Endothelial cell of umbilical vein (primary cell): ENCODE measurements around the gene CDC42BPB. TPM values are rescaled to one million over a fixed set of nuclear protein-coding genes. Genes with fewer than 3 reads are reported as not detected.

Experiments
- BruUV-seq: library from RNA; stranded (reverse); fragments of 400-500 nt; replicated peaks from 2 replicates; lab custom pipeline; 2021; lab: Mats Ljungman, UMichigan
- CTCF ChIA-PET: fragments of 300-600, 350-600 bp; sonication (Branson Sonifier 250); formaldehyde crosslinking; loops from one replicate; lab custom pipeline; 2021; ENCODE audit warnings: antibody characterized with exemption, inconsistent platforms; lab: Charles Lee
- POLR2A ChIA-PET: fragments of 300-600, 350-600 bp; sonication (Branson Sonifier 250); formaldehyde crosslinking; loops from one replicate; lab custom pipeline; 2021; ENCODE audit warnings: antibody characterized with exemption, inconsistent platforms; lab: Charles Lee
- DNase-seq: peaks from one replicate; pipeline ENCODE4 v3.0.0-alpha.2; 2011; ENCODE audit warnings: low read depth, low spot score
- FAIRE-seq: peaks from 2 replicates; lab custom pipeline; 2011; peaks lifted over from hg19 to GRCh38; lab: Jason Lieb, UNC
- H2AFZ ChIP-seq: 2 replicates; pipeline ENCODE4 v1.6.0; 2012; ENCODE audit warnings: low read depth, low read length, control low read depth, inconsistent platforms
- H3K27ac ChIP-seq: 2 replicates; pipeline ENCODE4 v1.5.1; 2011; ENCODE audit warnings: low read depth, mild to moderate bottlenecking, control low read depth, low read length, moderate library complexity; ENCODE audit not compliant: insufficient read depth
- H3K27me3 ChIP-seq, 2 experiments: 2 replicates each; pipeline versions ENCODE4 v1.6.0 to v1.6.1; 2011; ENCODE audit warnings: low read length in 2 of 2, mixed read lengths in 1 of 2; ENCODE audit not compliant: control insufficient read depth in 2 of 2, insufficient read depth in 2 of 2
- H3K36me3 ChIP-seq, 2 experiments: 2 replicates in 1 of 2; 3 replicates in 1 of 2; pipeline ENCODE4 v1.5.1; 2011; ENCODE audit warnings: low read length in 2 of 2, mild to moderate bottlenecking in 1 of 2, moderate library complexity in 1 of 2; ENCODE audit not compliant: control insufficient read depth in 2 of 2, insufficient read depth in 2 of 2; ENCODE audit errors: extremely low read depth in 1 of 2
- H3K4me1 ChIP-seq: 3 replicates; pipeline ENCODE4 v1.5.1; 2011; ENCODE audit warnings: mild to moderate bottlenecking, low read length; ENCODE audit not compliant: control insufficient read depth, insufficient read depth; ENCODE audit errors: extremely low read depth
- H3K4me2 ChIP-seq: 2 replicates; pipeline ENCODE4 v1.6.1; 2011; ENCODE audit warnings: low read length, control low read depth, mixed read lengths; ENCODE audit not compliant: insufficient read depth
- H3K4me3 ChIP-seq, 3 experiments: fragments of 200-600 bp in 1 of 3; sonication (generic), shearing (Covaris generic) in 1 of 3; replicated peaks in 1 of 3; 2 replicates each; pipeline ENCODE4 v1.5.1; 2011 to 2016; ENCODE audit warnings: control low read depth in 3 of 3, low read length in 3 of 3, mild to moderate bottlenecking in 2 of 3, inconsistent platforms in 1 of 3, low read depth in 1 of 3, moderate library complexity in 1 of 3; ENCODE audit not compliant: insufficient read depth in 1 of 3
- H3K79me2 ChIP-seq: 2 replicates; pipeline ENCODE4 v1.6.0; 2012; ENCODE audit warnings: low read length, inconsistent platforms; ENCODE audit not compliant: control insufficient read depth, insufficient read depth
- H3K9ac ChIP-seq: replicated peaks from 2 replicates; pipeline ENCODE3; 2011; ENCODE audit warnings: low read length, control low read depth; ENCODE audit not compliant: insufficient read depth; ENCODE audit errors: extremely low read depth
- H3K9me1 ChIP-seq: replicated peaks from 3 replicates; pipeline ENCODE4 v1.6.0; 2011; ENCODE audit warnings: mild to moderate bottlenecking, low read length; ENCODE audit not compliant: control insufficient read depth, insufficient read depth; ENCODE audit errors: extremely low read depth
- H3K9me3 ChIP-seq: replicated peaks from 2 replicates; pipeline ENCODE4 v1.5.1; 2012; ENCODE audit warnings: low read length, inconsistent platforms; ENCODE audit not compliant: control insufficient read depth, insufficient read depth
- H4K20me1 ChIP-seq: replicated peaks from 2 replicates; pipeline ENCODE3; 2011; ENCODE audit warnings: mild to moderate bottlenecking, low read length; ENCODE audit not compliant: control insufficient read depth, insufficient read depth; ENCODE audit errors: extremely low read depth
- EZH2 ChIP-seq: IDR thresholded peaks from 2 replicates; pipeline ENCODE4 v1.6.1; 2012; ENCODE audit warnings: borderline replicate concordance, low read depth, mild to moderate bottlenecking, moderate library complexity, low read length, inconsistent platforms; ENCODE audit not compliant: severe bottlenecking
- FOS ChIP-seq: IDR thresholded peaks from 2 replicates; pipeline ENCODE4 v1.6.1; 2011; ENCODE audit warnings: mild to moderate bottlenecking, low read length, moderate library complexity, borderline replicate concordance; ENCODE audit not compliant: insufficient read depth
- GATA2 ChIP-seq: IDR thresholded peaks from 2 replicates; pipeline ENCODE4 v1.7.0; 2011; ENCODE audit warnings: low read depth, mild to moderate bottlenecking, moderate library complexity, mixed read lengths, low read length; ENCODE audit not compliant: insufficient read length, insufficient read depth
- JUN ChIP-seq: IDR thresholded peaks from 2 replicates; pipeline ENCODE4 v1.6.1; 2011; ENCODE audit warnings: borderline replicate concordance, low read depth; ENCODE audit not compliant: insufficient read length, insufficient read depth
- MYC ChIP-seq: IDR thresholded peaks from one replicate; pipeline ENCODE4 v1.6.1; 2011; ENCODE audit warnings: mild to moderate bottlenecking, low read depth, low read length
- POLR2A ChIP-seq: IDR thresholded peaks from 2 replicates; pipeline ENCODE4 v1.6.1; 2012; ENCODE audit warnings: low read depth, mild to moderate bottlenecking, control low read depth, low read length
- POLR2AphosphoS5 ChIP-seq: IDR thresholded peaks from 2 replicates; pipeline ENCODE4 v1.6.1; 2012; ENCODE audit warnings: low read depth, mild to moderate bottlenecking, control low read depth, low read length, moderate library complexity; ENCODE audit not compliant: insufficient read depth
- dilution Hi-C: fragments of 300-500 bp; cut with MboI; formaldehyde crosslinking; loops from one replicate; pipeline ENCODE4 v1.15.0; 2019; ENCODE audit warnings: low sequenced_read_pairs; ENCODE audit not compliant: extremely low pct_ligation_motif_present
- intact Hi-C: fragments of 100-400 bp; cut with micrococcal nuclease; formaldehyde crosslinking; loops from one replicate; pipeline ENCODE4 v1.10.0; 2022
- polyA plus RNA-seq, 4 experiments: library from polyadenylated mRNA; depleted of rRNA in 3 of 4; stranded (reverse) in 3 of 4; unstranded in 1 of 4; fragments of >200 nt; gene quantifications; 2 replicates each; pipeline versions ENCODE4 v1.2.1 to v1.2.3, GENCODE V29; 2011 to 2012; ENCODE audit warnings: missing spikeins in 1 of 4
- total RNA-seq: library from RNA; stranded (reverse); gene quantifications from 2 replicates; pipeline ENCODE4 v1.2.3, GENCODE V29; 2021
- TF ChIP-seq, protein P1 (sequence below): IDR thresholded peaks from 2 replicates; pipeline ENCODE4 v1.6.1; 2011; ENCODE audit not compliant: insufficient read depth, insufficient read length
- TF ChIP-seq, protein P2 (sequence below), 2 donors: IDR thresholded peaks; 1 replicate in 1 of 2; 2 replicates in 1 of 2; pipeline ENCODE4 v1.5.1; 2011; ENCODE audit warnings: low read length in 2 of 2, mild to moderate bottlenecking in 2 of 2, moderate library complexity in 2 of 2, control low read depth in 1 of 2, inconsistent platforms in 1 of 2, low read depth in 1 of 2; ENCODE audit not compliant: insufficient read depth in 1 of 2; ENCODE audit errors: extremely low read depth in 1 of 2

Gene CDC42BPB
- total and polyA plus RNA-seq, 2 donors (not counting 3 experiments of a cell fraction or from before 2014, with no cell fraction given), result 82.6 to 131 TPM

DNA sequence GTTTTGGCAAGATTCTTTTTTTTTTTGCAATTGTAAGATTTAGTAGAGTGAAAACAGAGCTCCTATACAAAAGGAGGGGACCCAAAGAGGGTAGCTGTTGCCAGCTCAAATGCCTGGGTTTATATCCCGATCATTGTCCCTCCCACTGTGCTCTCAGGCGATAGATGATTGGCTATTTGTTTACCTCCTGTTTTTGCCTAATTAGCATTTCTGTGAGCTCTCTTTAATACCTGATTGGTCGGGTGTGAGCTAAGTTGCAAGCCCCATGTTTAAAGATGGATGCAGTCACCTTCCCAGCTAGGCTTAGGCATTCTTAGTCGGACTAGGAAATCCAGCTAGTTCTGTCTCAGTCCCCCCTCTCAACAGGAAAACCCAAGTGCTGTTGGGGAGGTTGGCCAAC, 39.0 kb upstream of the CDC42BPB start:
- dilution Hi-C loops, result no loop called here
- Histone ChIP-seq H3K9ac (no peak overlapping the region), H3K79me2 (no peaks in the 10 kb centered on the region), H3K4me3 (no peak overlapping the region), H3K4me1 (no peaks in the 10 kb centered on the region), H3K36me3 (no peaks in the 10 kb centered on the region), H3K9me3 (no peaks in the 10 kb centered on the region), H4K20me1 (no peaks in the 10 kb centered on the region), H3K4me2 (no peak overlapping the region), H3K27me3 (peaks cover 0 to 2% of the 10 kb centered on the region in 2 experiments), H3K9me1 (no peaks in the 10 kb centered on the region), H2AFZ (no peak overlapping the region), H3K27ac (no peak overlapping the region)
- FAIRE-seq (no peak), DNase-seq (no peak)
- intact Hi-C loops, result no loop called here
- no TSS peak for BruUV-seq
- TF ChIP-seq POLR2AphosphoS5 (no peak), JUN (no peak), MYC (no peak), GATA2 (no peak), EZH2 (no peak), POLR2A (no peak), FOS (no peak)
- TF ChIP-seq, protein P1, sequence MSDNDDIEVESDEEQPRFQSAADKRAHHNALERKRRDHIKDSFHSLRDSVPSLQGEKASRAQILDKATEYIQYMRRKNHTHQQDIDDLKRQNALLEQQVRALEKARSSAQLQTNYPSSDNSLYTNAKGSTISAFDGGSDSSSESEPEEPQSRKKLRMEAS, result no peak
- TF ChIP-seq, protein P2, sequence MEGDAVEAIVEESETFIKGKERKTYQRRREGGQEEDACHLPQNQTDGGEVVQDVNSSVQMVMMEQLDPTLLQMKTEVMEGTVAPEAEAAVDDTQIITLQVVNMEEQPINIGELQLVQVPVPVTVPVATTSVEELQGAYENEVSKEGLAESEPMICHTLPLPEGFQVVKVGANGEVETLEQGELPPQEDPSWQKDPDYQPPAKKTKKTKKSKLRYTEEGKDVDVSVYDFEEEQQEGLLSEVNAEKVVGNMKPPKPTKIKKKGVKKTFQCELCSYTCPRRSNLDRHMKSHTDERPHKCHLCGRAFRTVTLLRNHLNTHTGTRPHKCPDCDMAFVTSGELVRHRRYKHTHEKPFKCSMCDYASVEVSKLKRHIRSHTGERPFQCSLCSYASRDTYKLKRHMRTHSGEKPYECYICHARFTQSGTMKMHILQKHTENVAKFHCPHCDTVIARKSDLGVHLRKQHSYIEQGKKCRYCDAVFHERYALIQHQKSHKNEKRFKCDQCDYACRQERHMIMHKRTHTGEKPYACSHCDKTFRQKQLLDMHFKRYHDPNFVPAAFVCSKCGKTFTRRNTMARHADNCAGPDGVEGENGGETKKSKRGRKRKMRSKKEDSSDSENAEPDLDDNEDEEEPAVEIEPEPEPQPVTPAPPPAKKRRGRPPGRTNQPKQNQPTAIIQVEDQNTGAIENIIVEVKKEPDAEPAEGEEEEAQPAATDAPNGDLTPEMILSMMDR (IDR thresholded peaks at IDR 0.05; ENCODE audit: extremely low read depth in 1 of 2, insufficient read depth in 1 of 2, low read depth in 1 of 2, low read length in 2 of 2), result no peak
- ChIA-PET CTCF (interaction anchor here (0.8 to 3.9 kb wide), 6 partner anchors 8 to 196 kb away, joined by 3 to 67 read pairs (median 5); no protein-coding TSS in a partner anchor), POLR2A (no interaction called here)
